Measurements from ENCODE around the gene HIPK2. TPM values are rescaled to one million over a fixed set of nuclear protein-coding genes. Genes with fewer than 3 reads are reported as not detected.

HIPK2 gene
- total and polyA plus RNA-seq, 2 of the 4 experiments (the other 2 are of a cell fraction) = 22.0 to 27.1 TPM

DNA sequence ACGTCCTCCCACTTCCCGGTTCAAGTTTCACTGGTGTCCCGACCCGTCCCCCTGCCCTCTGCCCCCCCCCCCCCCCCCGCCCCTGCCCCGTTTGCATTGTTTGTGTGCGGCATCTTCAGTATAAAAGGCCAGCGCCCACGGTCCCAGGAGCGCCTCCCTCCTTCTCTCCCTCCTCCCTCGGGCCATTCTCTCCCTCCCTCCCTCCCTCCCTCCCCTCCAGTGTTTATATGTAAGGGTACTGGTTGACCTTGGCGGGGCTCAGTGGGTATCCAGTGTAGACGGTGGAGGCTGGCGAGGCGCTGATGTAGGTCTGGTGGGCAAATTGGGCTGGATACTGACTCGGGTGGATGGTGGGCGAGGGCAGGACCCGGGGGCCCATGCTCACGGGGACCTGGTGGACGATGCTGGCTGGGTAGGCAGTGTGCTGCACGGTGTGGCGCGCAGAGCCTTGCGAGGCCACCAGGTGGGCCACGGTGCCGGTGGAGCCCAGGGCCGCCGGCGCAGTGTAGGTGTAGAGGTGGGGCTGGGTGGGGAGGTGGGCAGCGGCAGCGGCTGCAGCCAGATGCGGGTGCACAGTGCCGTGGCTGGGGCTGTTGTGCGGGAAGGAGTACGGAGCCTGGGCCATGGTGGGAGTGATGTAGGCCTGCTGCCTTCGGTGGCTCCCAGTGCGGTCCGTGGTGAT lies 205.0 kb downstream of the HIPK2 start:
- Histone ChIP-seq H3K14ac (replicated peaks; ENCODE audit: low read depth, low read length) (no peak overlapping the region), H3K4me2 (ENCODE audit: low read depth, low read length) (no peak overlapping the region), H3K4me1 (ENCODE audit: control insufficient read depth, insufficient read depth, low read length) (no peaks in the 10 kb centered on the region), H2BK120ac (ENCODE audit: low read depth, low read length) (no peak overlapping the region), H3K23ac (ENCODE audit: low read depth, low read length) (no peak overlapping the region), H2BK5ac (ENCODE audit: low read depth, low read length, poor library complexity, severe bottlenecking) (no peak overlapping the region), H3K79me1 (ENCODE audit: low read depth in 1 of 2, low read length in 2 of 2) (peaks cover 0 to 39% of the 10 kb centered on the region in 2 experiments; a peak in 3 of 4 replicates), H4K20me1 (ENCODE audit: insufficient read depth, low read length) (peaks cover 9% of the 10 kb centered on the region; the same call in 1 of the 2 replicates), H2AFZ (replicated peaks; ENCODE audit: low read length, poor library complexity) (peak overlapping the region; percentile 45), H2BK20ac (ENCODE audit: low read depth, low read length) (no peak overlapping the region), H3K36me3 (ENCODE audit: control insufficient read depth, insufficient read depth, low read length) (peaks cover 84% of the 10 kb centered on the region), H3K27me3 (ENCODE audit: control insufficient read depth, insufficient read depth, low read length) (no peaks in the 10 kb centered on the region), H2BK15ac (ENCODE audit: low read depth, low read length) (no peak overlapping the region), H2AK9ac (replicated peaks; ENCODE audit: low read depth, low read length, poor library complexity) (no peak overlapping the region), H2AK5ac (ENCODE audit: low read depth, low read length) (no peak overlapping the region), H3K4me3 (ENCODE audit: insufficient read depth, low read depth, low read length) (no peak overlapping the region), H3K27ac (ENCODE audit: insufficient read depth, low read length) (no peak overlapping the region), H3K18ac (ENCODE audit: low read depth, low read length) (no peak overlapping the region), H3K4ac (ENCODE audit: low read depth, low read length) (no peak overlapping the region), H3K9me1 (ENCODE audit: insufficient read depth, low read length) (peaks cover 3% of the 10 kb centered on the region; the same call in 1 of the 2 replicates), H3K9me3 (ENCODE audit: control insufficient read depth, insufficient read depth, low read length) (no peaks in the 10 kb centered on the region), H4K91ac (ENCODE audit: insufficient read depth, low read depth, low read length) (no peak overlapping the region), H4K8ac (ENCODE audit: low read depth in 2 of 2, low read length in 2 of 2) (no peak overlapping the region), H3K9ac (ENCODE audit: low read depth, low read length) (no peak overlapping the region), H3K56ac (ENCODE audit: extremely low read depth, insufficient read depth, low read length) (no peak overlapping the region), H4K5ac (ENCODE audit: low read depth, low read length) (no peak overlapping the region)
- dilution Hi-C loops (cut with HindIII; ENCODE audit: low sequenced_read_pairs, unreplicated experiment) = no loop called here
- in situ Hi-C loops (cut with MboI; ENCODE audit: low sequenced_read_pairs) = no loop called here
- ChIA-PET CTCF (no interaction called here), POLR2A (ENCODE audit: unreplicated experiment) (no interaction called here)
- 95% methylated on average over 26 of the region's 38 CpGs; no CpG with 5 or more reads in 1 of the 2 experiments for WGBS, 2 experiments (ENCODE audit: extremely low coverage in 2 of 2, insufficient read length in 1 of 2)
- DNase-seq (no peak), ATAC-seq (ENCODE audit: low read depth) (no peak)
- intact Hi-C loops (cut with micrococcal nuclease) = loop anchor here (5.0 kb wide), 1 partner anchor 71 kb away; no protein-coding TSS in a partner anchor
- BruUV-seq (replicated peaks) = no TSS peak
- TF ChIP-seq CHD1 (IDR thresholded peaks at IDR 0.05; ENCODE audit: low read depth, low read length) = no peak
- no peak for TF ChIP-seq BHLHE40 (IDR thresholded peaks at IDR 0.05; ENCODE audit: low read depth, low read length)
- TF ChIP-seq POLR2A (IDR thresholded peaks at IDR 0.05; ENCODE audit: low read depth, low read length) = no peak
- no peak for TF ChIP-seq MXI1 (IDR thresholded peaks at IDR 0.05; ENCODE audit: borderline replicate concordance, low read depth, low read length)
- TF ChIP-seq, protein P1, sequence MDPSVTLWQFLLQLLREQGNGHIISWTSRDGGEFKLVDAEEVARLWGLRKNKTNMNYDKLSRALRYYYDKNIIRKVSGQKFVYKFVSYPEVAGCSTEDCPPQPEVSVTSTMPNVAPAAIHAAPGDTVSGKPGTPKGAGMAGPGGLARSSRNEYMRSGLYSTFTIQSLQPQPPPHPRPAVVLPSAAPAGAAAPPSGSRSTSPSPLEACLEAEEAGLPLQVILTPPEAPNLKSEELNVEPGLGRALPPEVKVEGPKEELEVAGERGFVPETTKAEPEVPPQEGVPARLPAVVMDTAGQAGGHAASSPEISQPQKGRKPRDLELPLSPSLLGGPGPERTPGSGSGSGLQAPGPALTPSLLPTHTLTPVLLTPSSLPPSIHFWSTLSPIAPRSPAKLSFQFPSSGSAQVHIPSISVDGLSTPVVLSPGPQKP (IDR thresholded peaks at IDR 0.05; ENCODE audit: borderline replicate concordance, low read depth, low read length) = no peak
- TF ChIP-seq, protein P2, sequence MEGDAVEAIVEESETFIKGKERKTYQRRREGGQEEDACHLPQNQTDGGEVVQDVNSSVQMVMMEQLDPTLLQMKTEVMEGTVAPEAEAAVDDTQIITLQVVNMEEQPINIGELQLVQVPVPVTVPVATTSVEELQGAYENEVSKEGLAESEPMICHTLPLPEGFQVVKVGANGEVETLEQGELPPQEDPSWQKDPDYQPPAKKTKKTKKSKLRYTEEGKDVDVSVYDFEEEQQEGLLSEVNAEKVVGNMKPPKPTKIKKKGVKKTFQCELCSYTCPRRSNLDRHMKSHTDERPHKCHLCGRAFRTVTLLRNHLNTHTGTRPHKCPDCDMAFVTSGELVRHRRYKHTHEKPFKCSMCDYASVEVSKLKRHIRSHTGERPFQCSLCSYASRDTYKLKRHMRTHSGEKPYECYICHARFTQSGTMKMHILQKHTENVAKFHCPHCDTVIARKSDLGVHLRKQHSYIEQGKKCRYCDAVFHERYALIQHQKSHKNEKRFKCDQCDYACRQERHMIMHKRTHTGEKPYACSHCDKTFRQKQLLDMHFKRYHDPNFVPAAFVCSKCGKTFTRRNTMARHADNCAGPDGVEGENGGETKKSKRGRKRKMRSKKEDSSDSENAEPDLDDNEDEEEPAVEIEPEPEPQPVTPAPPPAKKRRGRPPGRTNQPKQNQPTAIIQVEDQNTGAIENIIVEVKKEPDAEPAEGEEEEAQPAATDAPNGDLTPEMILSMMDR (conservative IDR thresholded peaks at IDR 0.05; ENCODE audit: low read depth, low read length) = no peak
- TF ChIP-seq RFX5 (IDR thresholded peaks at IDR 0.05; ENCODE audit: low read depth, low read length) = no peak
- no peak for TF ChIP-seq SMC3 (IDR thresholded peaks at IDR 0.05; ENCODE audit: low read depth, low read length)
- no peak for TF ChIP-seq RAD21 (IDR thresholded peaks at IDR 0.05; ENCODE audit: low read length)
- TF ChIP-seq FOS (IDR thresholded peaks at IDR 0.05; ENCODE audit: low read depth, low read length) = no peak
- no peak for TF ChIP-seq MAZ (IDR thresholded peaks at IDR 0.05; ENCODE audit: borderline replicate concordance, low read depth, low read length)
- TF ChIP-seq NFE2L2 (IDR thresholded peaks at IDR 0.05; ENCODE audit: low read depth, low read length) = no peak
- TF ChIP-seq, protein P3, sequence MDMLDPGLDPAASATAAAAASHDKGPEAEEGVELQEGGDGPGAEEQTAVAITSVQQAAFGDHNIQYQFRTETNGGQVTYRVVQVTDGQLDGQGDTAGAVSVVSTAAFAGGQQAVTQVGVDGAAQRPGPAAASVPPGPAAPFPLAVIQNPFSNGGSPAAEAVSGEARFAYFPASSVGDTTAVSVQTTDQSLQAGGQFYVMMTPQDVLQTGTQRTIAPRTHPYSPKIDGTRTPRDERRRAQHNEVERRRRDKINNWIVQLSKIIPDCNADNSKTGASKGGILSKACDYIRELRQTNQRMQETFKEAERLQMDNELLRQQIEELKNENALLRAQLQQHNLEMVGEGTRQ (IDR thresholded peaks at IDR 0.05; ENCODE audit: low read depth, low read length) = no peak
- TF ChIP-seq MAFK (IDR thresholded peaks at IDR 0.05; ENCODE audit: low read depth, low read length) = no peak
- no peak for TF ChIP-seq RCOR1 (IDR thresholded peaks at IDR 0.05; ENCODE audit: insufficient replicate concordance, low read length)
- no peak for TF ChIP-seq CEBPB (IDR thresholded peaks at IDR 0.05; ENCODE audit: low read depth, low read length)

All from IMR-90 (cell line).